AG09309 (cell line): Measurements from ENCODE around the gene S100A13.
"Not testable (repeated sequence)": the region's sequence is repeated elsewhere in the genome, so short reads cannot be mapped to it uniquely, and the experiment has no call there.

Experiments used
- DNase-seq: peaks from one replicate; pipeline ENCODE4 v3.0.0-alpha.2; 2010; ENCODE audit warnings: low read depth
- H3K4me3 ChIP-seq: 2 replicates; pipeline ENCODE4 v1.5.1; 2011; ENCODE audit warnings: mild to moderate bottlenecking, low read depth, low read length, moderate library complexity; ENCODE audit not compliant: control insufficient read depth
- CTCF ChIP-seq: IDR thresholded peaks from 2 replicates; pipeline ENCODE4 v1.5.1; 2011; ENCODE audit warnings: mild to moderate bottlenecking, low read depth, low read length, inconsistent platforms; ENCODE audit not compliant: insufficient read depth, control insufficient read depth; ENCODE audit errors: missing control alignments

S100A13 gene

GRCh38 chr1:153626904-153627714 is at the start of gene S100A13:
Gene S100A13 (minus strand): TSS chr1:153627505. CDS start chr1:153626472, 1,033 bp downstream.
- DNase-seq = peak; percentile 85
- peak within 1 kb of the TSS; percentile 91 for H3K4me3 ChIP-seq
- peak; percentile 69 for TF ChIP-seq CTCF

GRCh38 chr1:153673511-153673910 is 46.2 kb upstream of the S100A13 start:
- no peak for DNase-seq
- H3K4me3 ChIP-seq = no peak overlapping the region
- no peak for TF ChIP-seq CTCF

- DNase-seq = not testable (repeated sequence)
- peak; percentile 2 for TF ChIP-seq CTCF
- peak overlapping the region; percentile 39 for H3K4me3 ChIP-seq
These were observed 44.5 kb upstream of the S100A13 start for GRCh38 chr1:153671628-153672353.

GRCh38 chr1:153670859-153671627 is 43.7 kb upstream of the S100A13 start, which contains the start of gene ILF2:
Gene ILF2 (minus strand): TSS chr1:153670993. CDS start chr1:153670922, 71 bp downstream.
- peak within 1 kb of the TSS; percentile 90 for H3K4me3 ChIP-seq
- TF ChIP-seq CTCF = no peak
- DNase-seq = peak; percentile 100

GRCh38 chr1:153670257-153670858 is 43.1 kb upstream of the S100A13 start:
- peak overlapping the region; percentile 90 for H3K4me3 ChIP-seq
- DNase-seq = no peak
- no peak for TF ChIP-seq CTCF

GRCh38 chr1:153669606-153670005 is 42.3 kb upstream of the S100A13 start:
- H3K4me3 ChIP-seq = peak overlapping the region; percentile 90
- no peak for TF ChIP-seq CTCF
- no peak for DNase-seq

- not testable (repeated sequence) for DNase-seq, H3K4me3 ChIP-seq
These were observed 41.4 kb upstream of the S100A13 start for GRCh38 chr1:153668672-153669071.
